ENCODE measurements around the gene ERRFI1. TPM values are rescaled to one million over a fixed set of nuclear protein-coding genes. Genes with fewer than 3 reads are reported as not detected.
A peak's percentile ranks its signal among the peaks of the same experiment; 100 is the strongest.

ERRFI1 gene
- total RNA-seq (2021) (34.5 to 44.6 TPM (median 35.8 TPM) in 3 replicates), Bru-seq, nascent RNA (percentile 96 among the genes with signal in this experiment)
- long read RNA-seq, experiment 1, transcript ERRFI1-205 (4 exons, 787 nt), result minor isoform, 32 of 370 reads
- long read RNA-seq, experiment 1, transcript ERRFI1-201 (4 exons, 3,104 nt), result major isoform, 283 of 370 reads
- long read RNA-seq, experiment 1, partial matches to known transcripts, result 22 of 370 reads
- long read RNA-seq, experiment 1, other reads (novel, unspliced or antisense), result 33 of 370 reads
- long read RNA-seq, experiment 2, transcript ERRFI1-201 (4 exons, 3,104 nt), result major isoform, 23 of 52 reads
- long read RNA-seq, experiment 2, partial matches to known transcripts, result 4 of 52 reads
- long read RNA-seq, experiment 2, other reads (novel, unspliced or antisense), result 23 of 52 reads
- long read RNA-seq, experiment 3, partial matches to known transcripts, result 0 of 10 reads
- long read RNA-seq, experiment 3, other reads (novel, unspliced or antisense), result 10 of 10 reads

- H3K36me3 Mint-ChIP-seq, result peaks cover 4% of the 10 kb centered on the region; the same call in 1 of the 2 replicates
- DNase-seq (ENCODE audit: low spot score) (peak; percentile 94), ATAC-seq (peak; percentile 84)
- peak within 1 kb of the TSS; percentile 88 for H3K4me3 Mint-ChIP-seq
- ChIA-PET CTCF (interaction anchor here (1.0 to 7.7 kb wide), 4 partner anchors 11 to 292 kb away, joined by 3 to 70 read pairs (median 21); partner anchors contain the start of gene SLC45A1), POLR2A (interaction anchor here (0.6 to 1.0 kb wide), 2 partner anchors 11 to 231 kb away, joined by 3 to 5 read pairs; no protein-coding TSS in a partner anchor)
- H3K4me1 Mint-ChIP-seq, result peaks cover 60% of the 10 kb centered on the region
- peak within 1 kb of the TSS; percentile 70 for H3K27ac Mint-ChIP-seq
- H3K9me3 Mint-ChIP-seq, result no peaks in the 10 kb centered on the region
- H3K27me3 Mint-ChIP-seq (ENCODE audit: low read depth), result peaks cover 7% of the 10 kb centered on the region
- TF ChIP-seq ZNF425 (CRISPR knock-in tag; conservative IDR thresholded peaks at IDR 0.05), result no peak
- no peak for TF ChIP-seq E2F4 (CRISPR knock-in tag; IDR thresholded peaks at IDR 0.05; ENCODE audit: borderline replicate concordance, low read depth)
- no peak for TF ChIP-seq ATF2 (CRISPR knock-in tag; IDR thresholded peaks at IDR 0.05; ENCODE audit: borderline replicate concordance, low read depth)
- TF ChIP-seq STAT6 (CRISPR knock-in tag; conservative IDR thresholded peaks at IDR 0.05; ENCODE audit: low read depth), result 0 out of 2 replicates have a peak, but pooled peaks have one; percentile 43
- TF ChIP-seq NFATC4 (CRISPR knock-in tag; IDR thresholded peaks at IDR 0.05), result no peak
- TF ChIP-seq USF2 (CRISPR knock-in tag; IDR thresholded peaks at IDR 0.05), result peak; percentile 41
- TF ChIP-seq GRHL2 (CRISPR knock-in tag; IDR thresholded peaks at IDR 0.05; ENCODE audit: insufficient replicate concordance, severe bottlenecking), result no peak
- peak; percentile 63; the same call in 1 of the 2 replicates for TF ChIP-seq AFF4 (CRISPR knock-in tag; IDR thresholded peaks at IDR 0.05; ENCODE audit: borderline replicate concordance)
- TF ChIP-seq NR1H2 (CRISPR knock-in tag; IDR thresholded peaks at IDR 0.05), result peak; percentile 49; the same call in 1 of the 2 replicates
- TF ChIP-seq ELF4 (CRISPR knock-in tag; IDR thresholded peaks at IDR 0.05; ENCODE audit: low read depth), result 0 out of 2 replicates have a peak, but pooled peaks have one; percentile 83
- TF ChIP-seq ZNF232 (CRISPR knock-in tag; IDR thresholded peaks at IDR 0.05), result peak; percentile 82; the same call in 1 of the 2 replicates
- no peak for TF ChIP-seq ZNF138 (CRISPR knock-in tag; conservative IDR thresholded peaks at IDR 0.05)
- no peak for TF ChIP-seq JAZF1 (CRISPR knock-in tag; IDR thresholded peaks at IDR 0.05)
- 0 out of 2 replicates have a peak, but pooled peaks have one; percentile 66 for TF ChIP-seq JUN (CRISPR knock-in tag; IDR thresholded peaks at IDR 0.05)
- 0 out of 2 replicates have a peak, but pooled peaks have one; percentile 31 for TF ChIP-seq ZMAT4 (CRISPR knock-in tag; IDR thresholded peaks at IDR 0.05)
- TF ChIP-seq EMX1 (CRISPR knock-in tag; IDR thresholded peaks at IDR 0.05), result no peak
Observed at GRCh38 chr1:8026153-8026975, at the start of gene ERRFI1. Gene ERRFI1 (minus strand): TSS chr1:8026309. CDS start chr1:8015619, 10,690 bp downstream.

Measured in WTC11 (cell line).